Heart left ventricle (tissue), 13 donors: Measurements from ENCODE around the gene FN3K.

Experiments used
- CTCF ChIP-seq, 12 donors: fragments of 200-600 bp; sonication (generic) in 4 of 12; IDR thresholded peaks; one replicate each; pipeline versions ENCODE4 v1.5.0 to v1.8.0; 2018 to 2022; ENCODE audit warnings: antibody characterized with exemption in 12 of 12, mild to moderate bottlenecking in 5 of 12
- POLR2A ChIP-seq, 2 donors: fragments of 450-650 bp; IDR thresholded peaks; one replicate each; pipeline ENCODE4 v1.6.1; 2017; ENCODE audit warnings: antibody characterized with exemption in 2 of 2, mild to moderate bottlenecking in 2 of 2, moderate library complexity in 2 of 2
- donor health status: ischemic (EF 13 %, LVEDD 7.1; RV severe dilation, severe dysfunction).
- donor health status: DM: no; HTN: yes; CAD: no.
- donor health status: DM: no; HTN: no; CAD: no.
- donor health status: ischemic (EF 25% LVEDD 6.9; RV normal size, moderate dysfunction).
- donor health status: ischemic (EF 25% LVEDD 5.7; RV mildly dilated, moderate dysfunction).
- donor health status: ischemic (EF 35%, LVEDD 5.7; RV mildly dilated, moderate dysfunction).
- donor health status: nonischemic (EF 11% LVEDD 7.7; RV severe dilation, severe dysfunction).
- donor health status: DM: yes; HTN: yes; CAD: no.
- donor health status: PGD.
- donor health status: ischemic (EF 29% LVEDD 5.4; RV normal size, mild dysfunction).
- donor health status: nonischemic (EF 23%, LVEDD 6.1; RV moderate dilation, normal function).

- no peak for TF ChIP-seq CTCF (IDR thresholded peaks at IDR 0.05)
- TF ChIP-seq POLR2A (IDR thresholded peaks at IDR 0.05), result no peak
Observed at GRCh38 chr17:82754297-82755208, 19.1 kb downstream of the FN3K start.
